GM04503 (cell line): ENCODE results near the gene ARHGAP1.

Experiments used
- DNase-seq: peaks from one replicate; pipeline ENCODE4 v3.0.0-alpha.2; 2012; ENCODE audit warnings: low read depth

The ARHGAP1 gene

DNA sequence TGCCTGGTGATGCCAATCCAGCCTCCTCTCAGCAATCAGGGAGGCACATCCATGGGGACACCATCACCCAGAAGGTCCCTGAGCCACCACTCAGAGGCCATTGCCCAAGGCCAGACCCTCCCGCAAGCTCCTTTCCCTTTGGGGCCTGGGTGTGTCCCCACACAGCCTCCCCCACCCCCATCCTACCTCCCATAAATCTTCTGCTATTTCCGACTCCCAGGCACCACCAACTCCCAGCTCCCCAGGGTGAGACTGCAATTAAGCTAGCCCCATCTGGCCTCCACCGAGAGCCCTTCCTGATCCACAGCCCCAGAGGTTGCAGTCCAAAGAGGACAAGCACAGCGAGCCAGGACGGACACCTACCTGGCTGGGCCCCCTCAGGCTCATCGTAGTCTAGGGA, 6.3 kb downstream of the ARHGAP1 start:
- DNase-seq: no peak

DNA sequence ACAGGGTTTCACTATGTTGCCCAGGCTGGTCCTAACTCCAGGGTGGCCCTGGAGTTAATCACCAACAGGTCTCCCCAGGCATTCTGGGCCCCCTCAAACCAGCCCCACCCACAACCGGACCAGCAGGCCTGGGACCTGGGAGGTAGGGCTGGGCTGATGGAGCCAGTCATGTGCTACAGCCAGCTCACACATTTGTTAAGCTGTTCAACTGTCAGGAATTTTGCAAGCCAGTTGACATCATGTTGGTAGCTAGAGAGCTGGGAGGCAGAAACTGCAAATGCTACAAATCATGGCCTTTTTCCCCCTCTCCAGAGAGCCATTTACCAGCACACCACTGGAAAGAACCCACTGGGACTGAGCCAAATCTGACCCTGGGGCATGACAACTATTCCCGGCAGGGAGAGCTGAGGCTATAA, 6.8 kb downstream of the ARHGAP1 start:
- peak; percentile 64 for DNase-seq

DNA sequence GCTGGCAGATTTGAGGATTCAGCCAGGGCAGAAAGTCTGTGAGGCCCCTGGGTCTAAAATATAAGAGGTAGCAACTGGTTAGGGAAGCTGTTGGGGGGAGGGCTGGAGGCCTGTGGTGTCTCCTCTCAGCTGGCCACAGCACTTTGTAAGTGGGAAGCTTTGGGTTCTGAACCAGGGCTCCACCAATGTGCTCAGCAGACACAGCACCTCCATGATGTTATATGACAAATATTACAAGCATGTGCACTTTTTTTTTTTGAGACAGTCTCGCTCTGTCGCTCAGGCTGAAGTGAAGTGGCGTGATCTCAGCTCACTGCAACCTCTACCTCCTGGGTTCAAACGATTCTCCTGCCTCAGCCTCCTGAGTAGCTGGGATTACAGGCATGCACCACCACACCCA, 8.0 kb downstream of the ARHGAP1 start:
- DNase-seq: no peak

DNA sequence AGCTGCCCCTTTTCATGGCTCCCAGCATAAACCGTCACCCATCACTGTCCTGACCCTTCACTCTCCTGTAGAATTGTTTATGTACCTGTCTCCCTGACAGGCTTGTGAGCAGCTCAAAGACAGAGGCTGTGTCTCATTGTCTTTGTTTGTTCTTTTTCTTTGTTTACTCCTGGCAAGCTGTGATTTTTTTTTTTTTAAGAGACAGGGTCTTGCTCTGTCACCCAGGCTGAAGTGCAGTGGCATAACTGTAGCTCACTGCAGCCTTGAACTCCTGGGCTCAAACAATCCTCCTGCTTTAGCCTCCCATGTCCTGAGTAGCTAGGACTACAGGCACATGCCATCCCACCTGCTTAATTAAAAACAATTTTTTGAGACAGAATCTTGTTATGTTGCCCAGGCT, 9.7 kb downstream of the ARHGAP1 start:
- no peak for DNase-seq

DNA sequence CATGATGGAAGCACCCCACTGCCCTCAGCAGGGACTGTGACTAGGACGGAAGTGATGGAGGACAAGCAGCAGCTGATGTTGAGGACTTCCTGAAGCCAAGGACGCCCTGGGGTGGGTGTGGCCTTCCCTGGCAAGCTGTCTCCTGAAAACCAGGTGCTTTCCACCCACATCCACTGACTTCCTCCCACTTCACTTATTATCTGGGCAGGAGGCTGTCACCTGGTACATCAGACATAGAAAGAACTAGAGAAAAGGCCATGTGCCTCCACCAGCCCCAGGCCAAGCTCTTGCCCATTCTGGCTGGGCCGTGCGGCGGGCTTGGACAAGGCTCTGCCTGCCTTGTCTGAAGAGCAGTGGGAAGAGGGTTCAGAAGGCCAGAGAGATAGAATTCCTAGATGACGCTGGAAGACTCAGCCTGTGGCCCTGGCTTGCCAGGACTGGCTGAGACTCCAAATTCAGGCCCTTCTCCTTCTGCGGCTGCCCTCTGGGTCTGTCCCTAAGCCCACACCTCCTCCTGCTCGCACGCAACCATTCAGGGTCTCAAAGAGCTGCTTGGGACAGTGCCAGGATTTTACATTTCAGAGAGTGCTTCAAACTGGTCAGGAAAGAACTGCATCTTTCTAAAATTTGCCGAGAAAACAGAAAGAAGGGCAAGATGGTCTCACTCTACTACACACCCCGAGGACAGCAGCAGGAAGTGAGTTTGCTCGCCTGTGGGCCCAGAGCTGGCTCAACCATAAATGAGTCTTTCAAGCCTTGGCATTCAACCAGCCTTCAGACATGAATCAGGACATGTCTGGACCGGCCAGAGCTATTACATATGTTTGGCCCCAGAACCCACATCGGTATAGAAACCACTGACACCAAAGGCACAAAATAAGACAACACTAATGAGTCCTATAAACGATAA, 13.3 kb downstream of the ARHGAP1 start:
- peak; percentile 60 for DNase-seq

DNA sequence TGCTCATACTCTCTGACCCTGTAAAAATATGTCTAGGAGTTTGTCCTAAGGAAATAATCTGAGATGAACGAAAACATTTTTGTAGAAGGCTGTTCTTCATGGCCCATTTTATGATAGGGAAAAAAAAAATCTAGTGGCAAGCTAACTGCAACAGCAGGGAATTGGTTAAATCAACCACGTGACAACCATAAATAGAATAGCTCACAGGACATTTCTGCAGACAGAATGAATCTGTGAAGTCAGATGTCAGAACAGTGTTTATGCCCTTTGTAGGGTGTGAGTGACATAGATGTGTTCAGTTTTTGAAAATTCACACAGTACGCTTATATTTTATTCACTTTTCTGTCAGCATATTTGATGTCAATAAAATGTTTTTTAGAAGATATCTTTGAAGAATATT, 16.1 kb downstream of the ARHGAP1 start:
- no peak for DNase-seq

DNA sequence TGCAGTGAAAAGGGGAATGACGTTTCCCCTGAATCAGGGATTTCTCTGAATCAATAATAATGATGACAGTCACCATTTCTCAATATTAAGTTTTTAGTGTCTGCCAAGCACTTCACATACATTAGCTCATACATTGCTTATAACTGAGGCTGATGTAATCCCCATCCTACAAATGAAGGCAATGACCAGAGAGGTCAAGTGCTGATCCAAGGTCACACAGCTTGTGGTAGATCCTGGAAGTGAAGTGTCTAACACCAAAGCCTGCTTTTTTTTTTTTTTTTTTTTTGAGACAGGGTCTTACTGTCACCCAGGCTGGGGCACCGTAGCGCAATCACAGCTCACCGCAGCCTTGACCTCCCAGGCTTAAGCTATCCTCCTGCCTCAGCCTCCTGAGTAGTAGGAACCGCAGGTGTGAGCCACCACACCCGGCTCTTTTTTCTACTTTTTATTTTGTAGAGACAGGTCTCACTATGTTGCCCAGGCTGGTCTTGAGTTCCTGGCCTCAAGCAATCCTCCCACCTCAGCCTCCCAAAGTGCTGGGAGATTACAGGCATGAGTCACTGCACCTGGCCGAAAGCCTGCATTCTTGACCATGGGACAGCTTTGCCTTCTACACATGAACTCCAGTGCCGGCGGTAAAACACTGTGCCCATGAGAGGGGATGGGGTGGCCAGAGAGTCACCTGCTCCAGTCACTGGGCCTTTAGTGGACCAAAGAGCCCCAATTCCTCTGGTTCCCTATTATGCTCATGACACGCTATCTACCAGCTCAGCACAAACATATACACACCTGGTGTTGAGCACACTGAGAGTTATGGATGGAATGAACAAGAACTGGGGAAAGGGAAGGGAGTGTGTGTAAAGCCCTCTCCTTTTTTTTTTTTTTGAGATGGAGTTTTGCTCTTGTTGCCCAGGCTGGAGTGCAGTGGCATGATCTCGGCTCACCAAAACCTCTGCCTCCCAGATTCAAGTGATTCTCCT, 17.4 kb downstream of the ARHGAP1 start:
- DNase-seq: no peak

DNA sequence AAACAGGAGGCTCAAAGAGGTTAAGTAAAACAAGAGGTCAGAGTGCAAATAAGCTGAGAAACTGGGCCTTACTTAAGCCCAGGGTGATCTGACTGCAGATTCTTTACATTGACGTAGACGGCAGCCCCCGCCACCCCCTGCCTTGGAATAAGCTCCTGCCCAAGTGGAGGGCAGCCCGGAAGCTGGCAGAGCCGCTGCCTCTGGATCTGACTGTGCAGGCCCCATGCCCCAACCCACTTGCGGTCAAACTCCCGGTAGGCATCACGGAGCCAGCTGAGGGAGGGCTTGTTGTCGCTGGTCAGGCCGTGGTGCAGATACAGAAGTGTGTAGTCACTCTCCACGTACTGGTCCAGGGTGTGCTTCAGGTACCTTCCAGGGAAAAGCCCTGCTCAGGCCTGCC, 18.6 kb downstream of the ARHGAP1 start:
- DNase-seq: no peak

DNA sequence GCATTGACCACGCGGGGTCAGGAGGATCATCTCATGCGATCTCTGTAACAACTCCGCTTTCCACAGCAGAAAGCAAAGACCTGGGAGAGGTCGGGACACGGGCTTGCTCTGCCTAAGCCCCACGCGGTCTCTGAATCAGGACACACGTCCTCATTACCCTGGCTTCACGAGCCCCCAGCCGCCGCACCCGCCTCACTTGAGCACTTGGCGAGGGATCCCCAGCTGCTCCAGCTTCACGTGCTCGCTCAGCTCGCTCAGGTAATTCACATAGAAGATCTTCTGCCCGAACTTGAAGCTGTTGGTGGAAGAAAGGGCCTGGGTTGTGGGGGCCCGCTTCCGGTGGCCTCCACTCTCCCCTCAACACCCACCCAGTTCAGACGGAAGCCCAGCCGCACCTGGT, 19.6 kb downstream of the ARHGAP1 start:
- DNase-seq: no peak

DNA sequence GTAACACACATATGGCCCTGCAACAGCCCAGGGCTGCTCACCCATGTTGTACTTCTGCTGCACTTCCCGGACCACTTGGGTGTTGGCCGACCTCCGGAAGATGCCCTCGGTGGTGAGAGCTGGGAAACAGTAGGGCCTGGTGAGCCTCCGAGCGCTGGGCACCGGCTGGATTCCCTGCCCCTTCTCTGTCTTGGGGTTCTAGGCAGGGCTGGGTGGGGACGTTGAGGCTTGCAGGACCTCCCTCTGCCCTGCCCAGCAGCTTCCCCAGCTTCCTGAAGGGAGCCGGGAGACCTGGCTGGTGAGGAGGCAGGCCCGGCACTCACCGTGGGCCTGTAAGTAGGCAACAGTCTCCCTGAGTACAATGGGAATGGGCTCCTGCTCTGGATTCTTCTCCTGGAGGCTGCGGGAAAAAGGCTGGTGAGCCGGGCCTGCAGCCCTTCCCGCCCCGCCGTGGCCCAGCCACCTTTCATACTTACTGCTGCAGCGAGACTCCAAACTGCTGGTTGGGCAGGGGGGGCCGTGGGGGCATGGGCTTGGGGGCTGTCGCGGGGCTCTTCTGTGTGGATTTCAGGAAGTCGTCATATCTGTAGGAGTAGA, 20.2 kb downstream of the ARHGAP1 start:
- no peak for DNase-seq

DNA sequence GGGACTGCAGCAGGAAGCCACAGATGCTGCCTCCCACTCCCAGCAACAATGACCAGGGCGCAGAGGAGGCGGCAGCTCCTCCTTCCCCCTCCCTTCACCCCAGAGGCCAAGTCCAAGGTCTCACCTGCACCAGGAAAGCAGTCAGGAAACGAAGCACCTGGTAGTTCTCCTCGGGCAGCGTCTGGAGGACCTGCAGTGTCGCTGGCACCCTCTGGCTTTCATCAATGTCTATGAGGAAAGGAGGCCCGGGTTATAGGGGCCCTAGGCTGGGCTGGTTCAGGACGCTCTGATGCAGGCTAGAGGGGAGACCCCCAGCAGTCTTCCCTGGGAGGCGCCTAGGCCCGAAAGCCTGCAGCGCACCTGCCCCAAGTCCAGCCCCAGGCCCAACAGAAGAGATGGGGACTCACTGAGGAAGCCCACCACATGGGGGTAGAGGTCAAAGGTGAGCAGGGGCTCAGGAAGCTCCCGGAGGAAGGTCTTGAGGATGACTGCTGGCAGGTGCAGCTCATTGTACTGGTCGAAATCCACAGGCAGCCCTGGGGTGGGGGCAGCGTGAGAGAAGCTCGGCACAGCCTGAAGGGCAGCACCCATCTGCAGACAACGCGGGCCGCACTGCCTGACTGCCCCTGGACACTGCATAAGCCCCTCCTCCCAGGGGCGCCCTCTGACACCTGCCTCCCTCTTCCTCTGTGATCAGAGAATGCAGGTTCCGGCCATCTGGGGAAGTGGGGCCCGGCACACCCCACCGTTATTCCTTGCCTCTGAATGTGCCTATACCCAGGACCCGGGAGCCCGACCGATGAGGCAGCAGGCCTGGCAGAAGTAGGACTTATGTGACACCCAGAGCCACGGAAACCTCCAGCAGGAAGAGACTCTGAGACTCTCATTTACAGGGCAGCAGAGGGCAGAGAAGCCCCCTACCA, 20.9 kb downstream of the ARHGAP1 start:
- DNase-seq: no peak

DNA sequence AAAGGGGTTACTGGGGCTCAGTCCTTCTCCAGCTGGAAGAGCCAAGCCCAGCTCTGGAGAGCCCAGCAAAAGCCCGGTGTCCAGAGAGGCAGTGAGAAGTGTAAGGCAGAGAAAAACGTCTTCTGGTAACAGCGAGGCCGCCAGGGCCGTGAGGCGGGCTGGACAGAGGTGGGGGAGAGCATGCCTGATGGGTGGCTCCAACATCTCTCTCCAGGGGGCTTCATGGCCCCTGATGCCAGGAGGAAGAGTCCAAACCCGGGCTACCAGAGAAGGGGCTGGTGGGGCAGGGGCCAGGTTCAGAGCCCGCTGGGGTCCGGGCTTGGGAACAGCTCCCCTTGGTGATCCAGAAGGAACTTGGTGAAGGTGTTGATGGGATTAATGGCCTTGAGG, 21.7 kb downstream of the ARHGAP1 start:
- no peak for DNase-seq

DNA sequence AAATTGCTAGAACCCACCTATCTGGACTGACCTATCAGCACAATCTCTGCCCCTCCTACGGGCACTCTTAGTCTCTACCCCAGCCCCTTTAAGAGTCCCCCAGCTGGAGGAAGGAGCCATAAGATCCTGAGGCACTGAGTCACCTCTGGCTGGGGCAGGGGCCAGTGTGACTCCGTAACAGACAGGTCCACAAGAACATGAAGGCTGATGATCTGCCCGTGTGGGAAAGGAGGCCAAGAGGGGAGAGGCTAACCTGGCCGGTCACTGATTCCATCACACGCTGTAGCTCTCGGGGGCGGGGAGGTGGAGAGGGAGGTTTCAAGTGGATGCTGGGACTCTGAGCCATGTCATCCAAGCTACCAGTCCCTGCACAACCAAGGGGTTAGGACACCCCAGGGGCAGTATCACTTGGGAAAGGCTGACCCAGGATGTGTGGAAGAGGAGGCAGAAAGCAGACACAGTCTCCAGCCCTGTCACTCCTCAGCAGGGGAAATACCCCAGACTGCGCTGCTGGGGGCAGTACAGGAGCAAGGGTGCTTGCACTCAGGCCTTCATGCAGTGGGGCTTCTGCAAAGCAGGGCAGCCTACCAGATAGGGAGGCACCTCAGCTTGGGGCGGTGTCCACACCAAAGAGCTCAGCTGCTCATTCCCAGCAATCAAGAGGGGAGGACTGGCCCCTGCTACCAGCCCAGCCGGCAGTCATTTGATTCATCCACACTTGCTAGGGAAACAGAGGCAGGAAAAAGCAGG, 22.3 kb downstream of the ARHGAP1 start:
- DNase-seq: no peak

DNA sequence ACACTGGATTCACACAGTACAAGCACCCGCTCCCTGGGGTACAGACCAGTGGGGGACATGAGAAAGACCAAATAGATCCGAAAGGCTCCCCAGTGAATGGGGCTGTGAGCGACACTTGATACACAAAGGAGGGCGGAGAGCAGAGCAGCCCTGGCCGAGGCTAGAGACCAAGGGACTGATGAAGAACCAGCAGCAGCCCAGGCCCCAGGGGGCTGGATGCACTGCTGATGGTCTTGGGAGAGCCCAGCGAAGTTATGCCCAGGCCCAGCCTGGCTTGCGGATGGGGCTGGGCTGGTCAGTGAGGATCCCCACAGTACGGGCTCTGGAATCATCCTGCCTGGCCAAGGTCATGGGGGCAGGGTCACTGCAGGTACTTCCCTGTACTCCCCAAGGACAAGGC, 23.2 kb downstream of the ARHGAP1 start:
- DNase-seq: no peak

DNA sequence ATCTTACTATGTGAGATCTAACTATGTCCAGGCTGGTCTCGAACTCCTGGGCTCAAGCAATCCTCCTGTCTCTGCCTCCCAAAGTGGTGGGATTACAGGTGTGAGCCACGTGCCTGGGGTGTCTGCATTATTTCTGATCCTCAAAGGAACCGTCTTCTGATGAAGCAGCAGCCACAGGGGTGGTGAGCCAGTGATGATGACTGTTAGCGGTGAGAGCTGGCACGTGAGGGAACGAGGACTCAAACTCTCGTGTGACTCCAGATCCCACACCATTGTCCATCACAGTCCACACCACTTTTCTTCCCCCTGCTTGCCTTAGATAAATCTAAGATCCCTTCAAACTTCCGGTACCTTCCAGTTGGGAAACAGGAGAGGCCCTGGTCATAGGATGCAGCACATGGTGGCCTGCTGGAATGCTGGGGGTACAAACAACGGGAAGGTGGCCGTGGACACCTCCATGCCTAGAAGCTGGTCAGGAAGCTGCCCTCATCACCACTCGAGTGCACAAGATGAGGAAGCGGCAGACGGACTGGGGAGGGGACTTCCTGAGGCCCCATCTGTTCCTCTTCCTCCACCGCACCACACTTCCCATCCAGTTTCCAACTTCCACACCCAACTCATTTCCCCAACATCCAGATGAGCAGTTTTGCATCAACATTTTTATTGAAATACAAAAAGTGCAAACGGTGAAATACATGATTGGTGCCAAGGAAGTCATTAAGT, 23.8 kb downstream of the ARHGAP1 start:
- DNase-seq: no peak

DNA sequence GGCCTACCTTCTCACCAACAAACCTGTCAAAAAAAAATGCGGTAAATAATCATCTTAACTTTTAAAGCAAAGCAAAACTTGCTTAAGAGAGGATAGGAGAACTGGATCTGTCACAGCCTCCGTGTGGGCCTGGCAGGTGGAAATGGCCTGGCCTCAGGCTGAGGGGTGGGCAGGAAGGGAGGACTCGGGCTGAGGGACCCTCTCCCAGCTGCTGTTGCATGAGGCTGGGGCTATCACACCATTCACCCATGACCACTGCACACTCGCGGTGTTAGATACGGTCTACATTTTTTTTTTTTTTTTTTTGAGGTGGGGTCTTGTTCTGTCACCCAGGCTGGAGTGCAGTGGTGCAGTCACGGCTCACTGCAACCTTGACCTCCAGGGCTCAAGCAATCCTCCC, 24.5 kb downstream of the ARHGAP1 start:
- DNase-seq: no peak

DNA sequence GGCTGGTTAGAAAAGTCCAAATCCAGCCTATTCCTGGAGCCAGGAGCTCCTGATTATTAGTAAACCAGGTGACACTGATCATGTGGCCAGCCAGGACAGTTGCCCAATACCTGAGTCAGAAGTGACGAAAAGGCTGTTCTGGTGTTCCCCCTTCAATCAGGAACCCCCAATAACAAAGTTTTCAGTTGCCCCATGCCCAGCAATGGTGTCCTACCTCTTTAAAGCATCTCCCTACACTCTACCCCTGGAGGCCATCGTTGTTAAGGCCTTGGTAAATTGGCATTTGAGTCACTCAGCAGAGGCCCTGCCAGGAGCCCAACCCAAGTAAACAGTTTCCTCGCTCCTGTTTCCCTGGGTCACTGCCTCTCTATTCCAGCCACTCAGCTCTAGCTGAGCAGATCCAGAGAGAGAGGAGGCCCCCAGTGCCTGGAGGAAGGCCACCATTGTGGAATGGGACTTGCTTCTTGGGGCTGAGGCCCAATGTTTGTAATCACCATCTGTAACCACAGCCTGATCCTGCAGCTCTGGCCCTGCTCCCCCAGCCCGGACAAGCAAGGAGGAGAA, 25.0 kb downstream of the ARHGAP1 start:
- peak; percentile 76 for DNase-seq

DNA sequence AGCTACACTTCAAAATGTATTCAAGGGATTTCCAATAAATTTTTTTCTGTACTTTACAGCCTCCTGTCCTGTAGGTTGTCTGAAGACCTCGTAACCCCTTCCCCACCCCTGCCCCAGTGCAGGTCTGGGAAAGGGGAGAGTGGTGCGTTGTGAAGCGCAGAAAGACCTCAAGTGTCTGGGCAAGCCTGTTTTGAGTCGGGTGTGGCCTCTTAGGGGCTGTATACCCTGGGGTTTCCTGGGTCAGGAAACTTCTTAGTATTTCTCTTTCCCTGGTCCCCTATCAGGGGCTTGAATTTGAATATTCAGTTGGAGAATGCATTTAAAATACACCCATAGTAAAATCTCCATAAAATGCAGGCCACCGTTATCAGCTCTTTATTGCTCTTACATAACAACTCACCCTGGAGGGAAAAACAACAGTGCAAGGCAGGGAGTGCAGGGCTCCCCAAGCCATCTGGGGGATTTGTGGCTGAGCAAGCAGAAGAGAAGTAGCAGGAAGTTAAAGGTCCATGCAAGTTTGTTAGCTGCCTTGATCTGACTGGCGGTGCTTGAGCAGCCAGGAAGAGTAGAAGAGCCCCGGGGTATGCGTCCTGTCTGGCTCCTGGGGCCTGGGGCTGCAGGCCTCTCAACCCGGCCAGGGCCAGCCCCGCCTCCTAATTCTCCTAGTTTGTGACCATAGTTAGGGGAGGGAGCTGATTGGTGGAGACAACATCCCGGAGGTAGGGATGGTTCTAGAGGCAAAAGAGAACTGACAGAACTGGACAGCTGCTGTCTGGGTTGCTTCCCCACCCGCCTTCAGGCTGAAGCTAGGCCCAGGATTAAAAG, 25.7 kb downstream of the ARHGAP1 start:
- DNase-seq: no peak
